Measurements from ENCODE around the gene IQCK.
"Not testable (repeated sequence)": the region's sequence is repeated elsewhere in the genome, so short reads cannot be mapped to it uniquely, and the experiment has no call there.

Gene IQCK

GRCh38 chr16:19712418-19713058, 5.5 kb upstream of the IQCK start:
- Histone ChIP-seq H3K4me1 (peaks cover 50% of the 10 kb centered on the region), H3K27me3 (ENCODE audit: control insufficient read depth, insufficient read depth, low read length) (no peaks in the 10 kb centered on the region), H3K79me2 (peaks cover 50% of the 10 kb centered on the region), H3K4me3 (ENCODE audit: low read depth, low read length) (no peak overlapping the region), H3K9me3 (ENCODE audit: control insufficient read depth, low read length) (no peaks in the 10 kb centered on the region), H2AFZ (no peak overlapping the region), H3K27ac (no peak overlapping the region), H3K4me2 (ENCODE audit: low read length) (no peak overlapping the region), H3K36me3 (ENCODE audit: control insufficient read depth, insufficient read depth, low read length) (no peaks in the 10 kb centered on the region), H3K9ac (no peak overlapping the region)
- TF ChIP-seq, protein P1, sequence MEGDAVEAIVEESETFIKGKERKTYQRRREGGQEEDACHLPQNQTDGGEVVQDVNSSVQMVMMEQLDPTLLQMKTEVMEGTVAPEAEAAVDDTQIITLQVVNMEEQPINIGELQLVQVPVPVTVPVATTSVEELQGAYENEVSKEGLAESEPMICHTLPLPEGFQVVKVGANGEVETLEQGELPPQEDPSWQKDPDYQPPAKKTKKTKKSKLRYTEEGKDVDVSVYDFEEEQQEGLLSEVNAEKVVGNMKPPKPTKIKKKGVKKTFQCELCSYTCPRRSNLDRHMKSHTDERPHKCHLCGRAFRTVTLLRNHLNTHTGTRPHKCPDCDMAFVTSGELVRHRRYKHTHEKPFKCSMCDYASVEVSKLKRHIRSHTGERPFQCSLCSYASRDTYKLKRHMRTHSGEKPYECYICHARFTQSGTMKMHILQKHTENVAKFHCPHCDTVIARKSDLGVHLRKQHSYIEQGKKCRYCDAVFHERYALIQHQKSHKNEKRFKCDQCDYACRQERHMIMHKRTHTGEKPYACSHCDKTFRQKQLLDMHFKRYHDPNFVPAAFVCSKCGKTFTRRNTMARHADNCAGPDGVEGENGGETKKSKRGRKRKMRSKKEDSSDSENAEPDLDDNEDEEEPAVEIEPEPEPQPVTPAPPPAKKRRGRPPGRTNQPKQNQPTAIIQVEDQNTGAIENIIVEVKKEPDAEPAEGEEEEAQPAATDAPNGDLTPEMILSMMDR (IDR thresholded peaks at IDR 0.05): no peak

DNA sequence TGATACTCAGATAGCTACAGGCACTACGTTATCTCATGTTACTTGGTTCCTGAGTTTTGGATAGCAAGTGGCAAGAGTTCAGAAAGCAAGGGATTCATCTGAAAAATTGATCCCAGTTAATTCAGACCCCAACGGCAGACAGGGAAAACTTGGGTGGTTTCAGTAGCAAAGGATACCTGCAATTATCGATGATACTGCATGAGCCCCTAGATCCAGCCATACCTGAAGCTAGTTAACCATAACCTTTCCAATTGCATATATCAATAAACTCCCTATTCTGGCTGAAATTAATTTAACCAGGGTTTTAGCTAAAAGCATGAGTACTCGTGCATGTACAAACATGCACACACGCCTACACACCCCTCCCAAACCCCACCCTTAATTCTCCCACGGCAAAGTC, 4.4 kb upstream of the IQCK start:
- Histone ChIP-seq H3K27me3 (ENCODE audit: control insufficient read depth, insufficient read depth, low read length) (no peaks in the 10 kb centered on the region), H3K4me2 (ENCODE audit: low read length) (no peak overlapping the region), H3K9me3 (ENCODE audit: control insufficient read depth, low read length) (no peaks in the 10 kb centered on the region), H3K27ac (no peak overlapping the region), H3K36me3 (ENCODE audit: control insufficient read depth, insufficient read depth, low read length) (no peaks in the 10 kb centered on the region), H2AFZ (no peak overlapping the region), H3K79me2 (peaks cover 55% of the 10 kb centered on the region), H3K4me1 (peaks cover 46% of the 10 kb centered on the region), H3K9ac (no peak overlapping the region), H3K4me3 (ENCODE audit: low read depth, low read length) (no peak overlapping the region)
- TF ChIP-seq, protein P1 (IDR thresholded peaks at IDR 0.05): no peak

DNA sequence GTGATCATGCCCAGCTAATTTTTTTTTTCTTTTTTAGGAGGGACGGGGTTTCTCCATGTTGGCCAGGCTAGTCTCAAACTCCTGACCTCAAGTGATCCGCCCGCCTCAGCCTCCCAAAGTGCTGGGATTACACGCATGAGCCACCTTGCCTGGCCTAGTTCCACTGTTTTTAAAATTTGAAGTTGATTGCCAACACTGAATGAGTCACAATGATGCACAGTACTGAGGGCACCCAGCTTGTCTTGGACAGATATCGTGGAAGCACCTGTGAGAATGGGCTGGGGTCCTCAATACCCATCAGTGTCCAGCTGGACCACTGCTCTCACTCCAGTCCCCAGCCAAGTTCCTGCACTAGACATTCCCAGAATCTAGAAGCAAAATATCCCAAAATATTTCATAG, 2.5 kb upstream of the IQCK start:
- Histone ChIP-seq H3K27me3 (ENCODE audit: control insufficient read depth, insufficient read depth, low read length) (no peaks in the 10 kb centered on the region), H3K9me3 (ENCODE audit: control insufficient read depth, low read length) (no peaks in the 10 kb centered on the region), H3K36me3 (ENCODE audit: control insufficient read depth, insufficient read depth, low read length) (no peaks in the 10 kb centered on the region), H3K4me1 (peaks cover 33% of the 10 kb centered on the region), H2AFZ (no peak overlapping the region), H3K4me3 (ENCODE audit: low read depth, low read length) (peak overlapping the region; percentile 87), H3K79me2 (peaks cover 50% of the 10 kb centered on the region), H3K4me2 (ENCODE audit: low read length) (peak overlapping the region; percentile 88), H3K27ac (peak overlapping the region; percentile 90), H3K9ac (no peak overlapping the region)
- TF ChIP-seq, protein P1 (IDR thresholded peaks at IDR 0.05): no peak

DNA sequence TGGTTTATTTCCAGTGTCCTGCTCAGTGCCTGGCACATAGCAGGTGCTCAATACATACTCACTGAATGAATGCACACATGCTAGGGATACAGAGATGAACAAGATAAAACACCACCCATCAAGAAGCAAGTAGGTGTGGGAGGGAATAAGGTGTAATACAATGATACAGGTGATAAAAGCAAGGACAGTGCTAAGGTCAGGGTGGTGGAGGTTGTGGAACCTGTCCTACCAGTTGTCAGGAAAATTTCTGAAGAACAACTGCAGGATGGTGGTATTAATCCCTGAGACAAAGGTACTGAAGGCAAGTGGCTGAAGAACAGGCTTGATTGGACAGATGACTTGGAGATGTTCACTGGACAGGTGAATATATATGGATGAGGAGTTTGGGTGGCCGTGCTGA, 1.9 kb upstream of the IQCK start:
- Histone ChIP-seq H3K27ac (peak overlapping the region; percentile 90), H2AFZ (no peak overlapping the region), H3K4me2 (ENCODE audit: low read length) (peak overlapping the region; percentile 88), H3K27me3 (ENCODE audit: control insufficient read depth, insufficient read depth, low read length) (no peaks in the 10 kb centered on the region), H3K79me2 (peaks cover 50% of the 10 kb centered on the region), H3K9me3 (ENCODE audit: control insufficient read depth, low read length) (no peaks in the 10 kb centered on the region), H3K4me3 (ENCODE audit: low read depth, low read length) (peak overlapping the region; percentile 87), H3K36me3 (ENCODE audit: control insufficient read depth, insufficient read depth, low read length) (no peaks in the 10 kb centered on the region), H3K9ac (no peak overlapping the region), H3K4me1 (peaks cover 28% of the 10 kb centered on the region)
- TF ChIP-seq, protein P1 (IDR thresholded peaks at IDR 0.05): no peak

GRCh38 chr16:19716728-19717127, 1.3 kb upstream of the IQCK start:
- not testable (repeated sequence) for H2AFZ ChIP-seq; H3K9ac ChIP-seq; H3K9me3 ChIP-seq (ENCODE audit: control insufficient read depth, low read length); H3K36me3 ChIP-seq (ENCODE audit: control insufficient read depth, insufficient read depth, low read length); H3K27me3 ChIP-seq (ENCODE audit: control insufficient read depth, insufficient read depth, low read length)
- peaks cover 25% of the 10 kb centered on the region for H3K4me1 ChIP-seq
- H3K4me3 ChIP-seq (ENCODE audit: low read depth, low read length): peak overlapping the region; percentile 87
- H3K4me2 ChIP-seq (ENCODE audit: low read length): peak overlapping the region; percentile 88
- peaks cover 45% of the 10 kb centered on the region for H3K79me2 ChIP-seq
- peak overlapping the region; percentile 90 for H3K27ac ChIP-seq
